KMS-11 (cell line): ENCODE data around the gene PALLD.
A peak's percentile ranks its signal among the peaks of the same experiment; 100 is the strongest.

Source experiments
- H2AFZ ChIP-seq: fragments of 200-600 bp; sonication (generic); 2 replicates; pipeline ENCODE4 v1.6.1; 2016; ENCODE audit warnings: antibody characterized with exemption, mixed run types, low read depth
- H3K27ac ChIP-seq: fragments of 200-600 bp; sonication (generic); 2 replicates; pipeline ENCODE4 v1.6.1; 2016; ENCODE audit warnings: mild to moderate bottlenecking, mixed run types
- H3K27me3 ChIP-seq: fragments of 200-600 bp; sonication (generic); 2 replicates; pipeline ENCODE4 v1.6.1; 2017; ENCODE audit warnings: mild to moderate bottlenecking, low read depth, mixed run types, moderate library complexity; ENCODE audit not compliant: insufficient read depth
- H3K36me3 ChIP-seq: fragments of 200-600 bp; sonication (generic); 2 replicates; pipeline ENCODE4 v1.6.1; 2017; ENCODE audit warnings: mild to moderate bottlenecking, mixed run types; ENCODE audit not compliant: insufficient read depth
- H3K4me1 ChIP-seq: fragments of 200-600 bp; sonication (generic); 2 replicates; pipeline ENCODE4 v1.6.1; 2016; ENCODE audit warnings: mild to moderate bottlenecking, low read depth, mixed run types; ENCODE audit not compliant: poor library complexity, severe bottlenecking
- H3K4me2 ChIP-seq: fragments of 200-600 bp; sonication (generic); 2 replicates; pipeline ENCODE4 v1.7.0; 2016; ENCODE audit warnings: mild to moderate bottlenecking, mixed run types
- H3K4me3 ChIP-seq: fragments of 200-600 bp; sonication (generic); IDR thresholded peaks from 2 replicates; pipeline ENCODE4 v1.6.1; 2017; ENCODE audit warnings: low read depth, low read length, mixed read lengths; ENCODE audit not compliant: insufficient read depth
- H3K79me2 ChIP-seq: fragments of 200-600 bp; sonication (generic); 2 replicates; pipeline ENCODE4 v1.6.1; 2016; ENCODE audit warnings: low read depth, mixed run types; ENCODE audit not compliant: insufficient read depth
- H3K9ac ChIP-seq: fragments of 200-600 bp; sonication (generic); 2 replicates; pipeline ENCODE4 v1.6.1; 2016; ENCODE audit warnings: mild to moderate bottlenecking, mixed run types
- H4K20me1 ChIP-seq: fragments of 200-600 bp; sonication (generic); 2 replicates; pipeline ENCODE4 v1.6.1; 2016; ENCODE audit warnings: mild to moderate bottlenecking, mixed run types; ENCODE audit not compliant: insufficient read depth
- TF ChIP-seq, protein P1 (sequence below): fragments of 200-600 bp; sonication (generic); conservative IDR thresholded peaks from 2 replicates; pipeline ENCODE4 v1.6.1; 2017; ENCODE audit warnings: low read depth, mild to moderate bottlenecking, antibody characterized with exemption, low read length, moderate library complexity, mixed read lengths

PALLD gene

DNA sequence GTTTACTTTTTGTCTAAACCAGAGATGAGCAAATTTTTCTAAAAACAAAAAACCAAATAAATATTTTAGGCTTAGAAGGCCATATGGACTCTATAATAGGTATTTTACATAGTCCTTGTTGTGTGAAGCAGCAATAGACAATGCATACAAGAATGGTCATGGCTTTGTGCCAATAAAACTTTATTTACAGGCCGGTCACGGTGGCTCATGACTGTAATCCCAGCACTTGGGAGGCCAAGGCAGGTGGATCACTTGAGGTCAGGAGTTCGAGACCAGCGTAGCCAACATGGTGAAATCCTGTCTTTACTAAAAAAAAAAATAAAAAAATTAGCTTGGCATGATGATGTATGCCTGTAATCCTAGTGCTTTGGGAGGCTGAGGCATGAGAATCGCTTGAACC lies 285.6 kb downstream of the PALLD start:
- Histone ChIP-seq H3K4me2 (peak overlapping the region; percentile 55), H3K27ac (peak overlapping the region; percentile 71), H3K79me2 (no peaks in the 10 kb centered on the region), H4K20me1 (no peaks in the 10 kb centered on the region), H3K4me3 (no peak overlapping the region), H3K9ac (peak overlapping the region; percentile 23; the same call in 1 of the 2 replicates), H3K4me1 (peaks cover 59% of the 10 kb centered on the region), H3K36me3 (no peaks in the 10 kb centered on the region), H2AFZ (peak overlapping the region; percentile 42), H3K27me3 (no peaks in the 10 kb centered on the region)
- TF ChIP-seq, protein P1, sequence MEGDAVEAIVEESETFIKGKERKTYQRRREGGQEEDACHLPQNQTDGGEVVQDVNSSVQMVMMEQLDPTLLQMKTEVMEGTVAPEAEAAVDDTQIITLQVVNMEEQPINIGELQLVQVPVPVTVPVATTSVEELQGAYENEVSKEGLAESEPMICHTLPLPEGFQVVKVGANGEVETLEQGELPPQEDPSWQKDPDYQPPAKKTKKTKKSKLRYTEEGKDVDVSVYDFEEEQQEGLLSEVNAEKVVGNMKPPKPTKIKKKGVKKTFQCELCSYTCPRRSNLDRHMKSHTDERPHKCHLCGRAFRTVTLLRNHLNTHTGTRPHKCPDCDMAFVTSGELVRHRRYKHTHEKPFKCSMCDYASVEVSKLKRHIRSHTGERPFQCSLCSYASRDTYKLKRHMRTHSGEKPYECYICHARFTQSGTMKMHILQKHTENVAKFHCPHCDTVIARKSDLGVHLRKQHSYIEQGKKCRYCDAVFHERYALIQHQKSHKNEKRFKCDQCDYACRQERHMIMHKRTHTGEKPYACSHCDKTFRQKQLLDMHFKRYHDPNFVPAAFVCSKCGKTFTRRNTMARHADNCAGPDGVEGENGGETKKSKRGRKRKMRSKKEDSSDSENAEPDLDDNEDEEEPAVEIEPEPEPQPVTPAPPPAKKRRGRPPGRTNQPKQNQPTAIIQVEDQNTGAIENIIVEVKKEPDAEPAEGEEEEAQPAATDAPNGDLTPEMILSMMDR: no peak

DNA sequence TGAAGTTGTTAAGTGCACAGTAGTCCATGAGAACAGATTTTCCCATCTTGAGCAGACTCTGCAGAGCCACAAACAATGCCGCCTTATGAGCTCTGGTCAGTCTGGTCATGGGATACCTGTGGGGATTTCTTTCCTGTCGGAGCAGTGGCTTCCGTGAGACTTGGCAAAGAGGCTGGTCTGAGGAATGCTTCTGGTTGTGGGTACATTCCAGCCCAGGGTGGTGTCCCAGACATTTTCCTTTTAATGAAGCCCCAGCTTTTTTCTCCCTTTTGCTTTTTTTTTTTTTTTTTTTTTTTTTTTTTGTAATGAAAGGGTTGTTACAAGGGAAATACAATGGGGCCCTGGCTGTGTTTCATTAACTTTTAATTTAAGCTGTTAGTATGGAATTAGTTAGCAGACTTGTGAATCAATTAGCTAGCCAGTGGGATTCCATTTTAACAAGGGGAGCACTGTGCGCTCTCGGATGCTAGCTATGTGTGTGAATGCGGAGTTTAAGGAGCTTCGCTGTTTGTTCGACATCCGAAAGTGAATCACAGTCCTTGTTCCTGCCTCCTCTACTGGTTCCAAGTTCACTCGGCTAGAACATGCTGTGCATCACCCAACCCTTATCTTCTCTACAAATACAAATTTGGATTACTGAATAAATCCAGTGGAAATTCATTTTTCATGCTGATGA lies 288.1 kb downstream of the PALLD start:
- Histone ChIP-seq H3K36me3 (no peaks in the 10 kb centered on the region), H4K20me1 (no peaks in the 10 kb centered on the region), H3K4me1 (peaks cover 84% of the 10 kb centered on the region), H3K4me2 (no peak overlapping the region), H3K79me2 (no peaks in the 10 kb centered on the region), H3K9ac (no peak overlapping the region), H3K27me3 (no peaks in the 10 kb centered on the region), H3K4me3 (no peak overlapping the region), H3K27ac (no peak overlapping the region), H2AFZ (no peak overlapping the region)
- TF ChIP-seq, protein P1: no peak

DNA sequence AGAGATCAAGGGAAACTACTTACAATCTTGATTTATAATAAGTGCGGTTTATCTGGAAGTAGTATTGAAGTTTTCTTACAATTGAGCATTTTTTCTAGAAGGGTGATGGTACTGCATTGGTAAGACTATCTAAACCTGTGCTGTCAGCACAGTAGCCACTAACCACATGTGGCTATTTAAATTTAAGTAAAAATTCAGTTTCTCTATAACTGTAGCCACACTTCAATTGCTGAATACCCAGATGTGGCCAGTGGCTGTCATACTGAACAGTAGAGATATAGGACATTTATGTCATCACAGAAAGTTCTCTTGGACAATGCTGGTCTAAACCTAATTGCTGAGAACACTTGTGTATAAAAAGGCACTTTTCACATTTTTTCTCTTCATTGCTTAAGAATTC lies 290.5 kb downstream of the PALLD start:
- Histone ChIP-seq H3K4me1 (peaks cover 74% of the 10 kb centered on the region), H4K20me1 (no peaks in the 10 kb centered on the region), H2AFZ (0 out of 2 replicates have a peak overlapping the region, but pooled peaks have one; percentile 1), H3K27ac (peak overlapping the region; percentile 29), H3K27me3 (no peaks in the 10 kb centered on the region), H3K9ac (no peak overlapping the region; the same call in 1 of the 2 replicates), H3K36me3 (no peaks in the 10 kb centered on the region), H3K4me2 (peak overlapping the region; percentile 55), H3K4me3 (no peak overlapping the region), H3K79me2 (no peaks in the 10 kb centered on the region)
- TF ChIP-seq, protein P1: no peak

DNA sequence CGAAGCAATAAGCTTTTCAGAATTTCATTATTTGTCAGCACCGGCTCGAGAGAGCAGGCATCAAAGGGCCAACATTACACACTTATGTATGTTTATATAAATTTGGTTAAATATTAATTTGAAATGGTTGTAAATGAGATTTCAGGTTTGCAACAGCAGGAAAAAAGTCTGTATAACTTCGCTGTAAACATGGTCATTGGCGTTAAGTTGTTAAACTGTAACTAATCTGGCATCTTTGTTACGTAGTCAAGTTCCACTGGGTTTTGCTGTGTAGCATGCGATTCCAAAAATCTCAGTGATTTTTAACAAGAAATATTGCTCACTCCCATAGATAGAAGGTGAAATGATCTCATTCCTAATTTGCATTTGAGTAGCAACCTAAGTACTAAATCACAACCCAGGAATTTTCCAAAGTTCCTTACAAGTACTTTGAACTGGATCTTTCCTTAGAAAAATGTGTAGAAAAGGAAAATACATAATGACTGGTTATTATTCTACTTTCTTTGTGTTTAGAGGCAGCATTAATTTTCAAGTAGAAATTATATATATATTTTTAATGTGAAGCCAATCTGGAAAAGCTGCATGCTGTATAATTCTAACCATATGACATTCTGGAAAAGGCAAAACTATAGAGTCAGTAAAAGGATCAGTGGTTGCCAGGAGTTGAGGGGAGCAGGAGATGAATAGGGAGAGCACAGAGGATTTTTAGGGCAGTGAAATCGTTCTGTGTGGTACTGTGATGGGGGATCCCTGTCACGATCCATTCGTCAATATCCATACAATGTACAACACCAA lies 291.1 kb downstream of the PALLD start:
- H3K4me3 ChIP-seq: no peak overlapping the region
- H3K4me1 ChIP-seq: peaks cover 67% of the 10 kb centered on the region
- peak overlapping the region; percentile 29 for H3K27ac ChIP-seq
- no peaks in the 10 kb centered on the region for H3K36me3 ChIP-seq
- TF ChIP-seq, protein P1: no peak
- no peak overlapping the region; the same call in 1 of the 2 replicates for H3K9ac ChIP-seq
- H3K4me2 ChIP-seq: peak overlapping the region; percentile 55
- no peaks in the 10 kb centered on the region for H3K27me3 ChIP-seq
- no peaks in the 10 kb centered on the region for H3K79me2 ChIP-seq
- H2AFZ ChIP-seq: no peak overlapping the region
- no peaks in the 10 kb centered on the region for H4K20me1 ChIP-seq
